ENCODE results near the gene YIPF2. TPM values are rescaled to one million over a fixed set of nuclear protein-coding genes. Genes with fewer than 3 reads are reported as not detected.

Gene YIPF2
- total and polyA plus RNA-seq, 3 donors from 2014 or later = 95.3 to 143 (median 106) TPM

DNA sequence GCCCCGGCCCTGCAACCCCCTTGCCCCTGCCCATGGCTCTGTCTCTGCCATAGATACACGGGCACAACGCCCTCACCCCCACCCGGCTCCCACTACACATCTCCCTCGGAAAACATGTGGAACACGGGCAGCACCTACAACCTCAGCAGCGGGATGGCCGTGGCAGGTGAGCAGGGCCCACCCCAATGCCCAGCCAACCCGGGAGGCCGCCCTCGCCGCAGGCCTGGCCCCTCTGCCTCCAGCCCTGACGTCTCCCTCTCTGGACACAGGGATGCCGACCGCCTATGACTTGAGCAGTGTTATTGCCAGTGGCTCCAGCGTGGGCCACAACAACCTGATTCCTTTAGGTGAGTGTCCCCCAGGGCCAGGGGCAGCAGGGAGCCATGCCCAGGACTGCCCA, 7.7 kb downstream of the YIPF2 start:
- intact Hi-C loops (cut with DNase I; ENCODE audit: low total_unique reads) = loop anchor here (10.0 kb wide), 1 partner anchor 46 kb away; the partner anchor contains the start of gene CARM1
- 90 to 91% methylated on average over 14 to 16 of the region's 16 CpGs for WGBS, 2 donors
- H3K4me3 ChIP-seq = no peak overlapping the region
- TF ChIP-seq, protein P1, sequence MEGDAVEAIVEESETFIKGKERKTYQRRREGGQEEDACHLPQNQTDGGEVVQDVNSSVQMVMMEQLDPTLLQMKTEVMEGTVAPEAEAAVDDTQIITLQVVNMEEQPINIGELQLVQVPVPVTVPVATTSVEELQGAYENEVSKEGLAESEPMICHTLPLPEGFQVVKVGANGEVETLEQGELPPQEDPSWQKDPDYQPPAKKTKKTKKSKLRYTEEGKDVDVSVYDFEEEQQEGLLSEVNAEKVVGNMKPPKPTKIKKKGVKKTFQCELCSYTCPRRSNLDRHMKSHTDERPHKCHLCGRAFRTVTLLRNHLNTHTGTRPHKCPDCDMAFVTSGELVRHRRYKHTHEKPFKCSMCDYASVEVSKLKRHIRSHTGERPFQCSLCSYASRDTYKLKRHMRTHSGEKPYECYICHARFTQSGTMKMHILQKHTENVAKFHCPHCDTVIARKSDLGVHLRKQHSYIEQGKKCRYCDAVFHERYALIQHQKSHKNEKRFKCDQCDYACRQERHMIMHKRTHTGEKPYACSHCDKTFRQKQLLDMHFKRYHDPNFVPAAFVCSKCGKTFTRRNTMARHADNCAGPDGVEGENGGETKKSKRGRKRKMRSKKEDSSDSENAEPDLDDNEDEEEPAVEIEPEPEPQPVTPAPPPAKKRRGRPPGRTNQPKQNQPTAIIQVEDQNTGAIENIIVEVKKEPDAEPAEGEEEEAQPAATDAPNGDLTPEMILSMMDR (IDR thresholded peaks at IDR 0.05) = no peak
- no peak for TF ChIP-seq POLR2A (IDR thresholded peaks at IDR 0.05)
- no peaks in the 10 kb centered on the region for H3K9me3 ChIP-seq
- H3K4me1 ChIP-seq = no peaks in the 10 kb centered on the region
- DNase-seq = no peak
- H3K27me3 ChIP-seq = no peaks in the 10 kb centered on the region
- H3K36me3 ChIP-seq (ENCODE audit: low read depth, missing control alignments) = no peaks in the 10 kb centered on the region
- no peak overlapping the region for H3K27ac ChIP-seq

DNA sequence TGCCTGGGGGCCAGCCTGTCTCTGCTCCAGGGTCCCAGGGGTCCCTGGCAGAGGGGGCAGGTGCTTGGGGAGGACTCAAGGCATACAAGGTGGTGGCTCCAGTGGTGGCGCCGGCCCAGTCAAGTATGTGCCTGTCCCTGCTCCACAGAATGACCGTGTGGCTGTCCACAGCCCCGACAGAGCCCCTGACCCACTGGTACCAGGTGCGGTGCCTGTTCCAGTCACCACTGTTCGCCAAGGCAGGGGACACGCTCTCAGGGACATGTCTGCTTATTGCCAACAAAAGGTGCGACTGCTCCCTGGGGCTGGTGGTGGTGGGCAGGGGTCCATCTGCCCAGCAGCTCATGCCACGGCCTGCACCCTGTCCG, 8.2 kb downstream of the YIPF2 start:
- intact Hi-C loops (cut with DNase I; ENCODE audit: low total_unique reads) = loop anchor here (10.0 kb wide), 1 partner anchor 45 kb away; the partner anchor contains the start of gene CARM1
- H3K27ac ChIP-seq = no peak overlapping the region
- no peaks in the 10 kb centered on the region for H3K36me3 ChIP-seq (ENCODE audit: low read depth, missing control alignments)
- TF ChIP-seq POLR2A (IDR thresholded peaks at IDR 0.05) = no peak
- TF ChIP-seq, protein P1 (IDR thresholded peaks at IDR 0.05) = no peak
- H3K4me1 ChIP-seq = no peaks in the 10 kb centered on the region
- no peak for DNase-seq
- no peaks in the 10 kb centered on the region for H3K27me3 ChIP-seq
- H3K4me3 ChIP-seq = no peak overlapping the region
- 84 to 100% methylated on average over 2 to 10 of the region's 10 CpGs for WGBS, 2 donors
- H3K9me3 ChIP-seq = no peaks in the 10 kb centered on the region

DNA sequence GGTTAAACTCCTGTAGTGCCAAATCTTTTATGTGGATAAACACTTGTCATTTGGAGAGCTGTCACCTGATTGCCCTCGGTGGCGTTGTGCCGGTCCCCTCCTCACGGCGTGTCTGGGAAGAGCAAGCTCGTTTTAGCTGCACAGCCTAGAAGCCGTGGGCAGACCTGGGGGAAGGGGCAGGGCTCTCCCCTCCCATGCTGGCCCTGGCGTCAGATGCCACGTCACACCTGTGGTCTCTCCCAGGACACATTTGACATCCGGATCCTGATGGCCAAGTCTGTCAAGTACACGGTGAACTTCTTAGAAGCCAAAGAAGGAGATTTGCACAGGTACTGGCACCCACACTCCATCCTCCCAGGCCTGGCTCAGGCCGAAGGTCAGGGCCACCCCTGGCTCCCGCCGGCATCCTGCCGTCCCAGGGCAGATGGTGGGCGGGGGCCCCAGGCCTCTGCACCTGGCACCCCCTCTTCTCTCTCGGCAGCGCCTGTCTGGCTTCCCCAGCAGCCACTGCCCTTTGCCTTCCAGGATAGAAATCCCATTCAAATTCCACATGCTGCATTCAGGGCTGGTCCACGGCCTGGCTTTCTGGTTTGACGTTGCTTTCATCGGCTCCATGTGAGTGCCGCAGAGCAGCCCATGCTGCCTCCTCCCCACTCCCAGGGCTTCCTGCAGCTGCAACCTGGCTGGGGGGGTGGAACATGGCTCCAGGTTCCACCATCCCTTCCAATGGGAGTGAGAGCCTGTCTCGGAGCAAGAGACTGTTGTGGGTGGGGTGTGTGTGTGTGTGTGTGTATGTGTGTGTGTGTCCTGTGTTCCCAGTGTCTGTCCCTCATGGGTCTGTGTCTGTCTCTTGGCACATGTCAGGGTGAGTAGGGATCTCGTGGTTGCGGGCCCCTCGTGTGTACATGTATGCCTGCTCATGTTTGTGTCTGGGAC, 8.8 kb downstream of the YIPF2 start:
- 75 to 90% methylated on average over 11 to 26 of the region's 26 CpGs for WGBS, 2 donors
- Histone ChIP-seq H3K27me3 (no peaks in the 10 kb centered on the region), H3K9me3 (no peaks in the 10 kb centered on the region), H3K4me1 (no peaks in the 10 kb centered on the region), H3K36me3 (ENCODE audit: low read depth, missing control alignments) (no peaks in the 10 kb centered on the region), H3K27ac (no peak overlapping the region), H3K4me3 (no peak overlapping the region)
- TF ChIP-seq, protein P1 (IDR thresholded peaks at IDR 0.05) = no peak
- TF ChIP-seq POLR2A (IDR thresholded peaks at IDR 0.05) = no peak
- intact Hi-C loops (cut with DNase I; ENCODE audit: low total_unique reads) = loop anchor here (10.0 kb wide), 1 partner anchor 45 kb away; the partner anchor contains the start of gene CARM1
- DNase-seq = no peak

DNA sequence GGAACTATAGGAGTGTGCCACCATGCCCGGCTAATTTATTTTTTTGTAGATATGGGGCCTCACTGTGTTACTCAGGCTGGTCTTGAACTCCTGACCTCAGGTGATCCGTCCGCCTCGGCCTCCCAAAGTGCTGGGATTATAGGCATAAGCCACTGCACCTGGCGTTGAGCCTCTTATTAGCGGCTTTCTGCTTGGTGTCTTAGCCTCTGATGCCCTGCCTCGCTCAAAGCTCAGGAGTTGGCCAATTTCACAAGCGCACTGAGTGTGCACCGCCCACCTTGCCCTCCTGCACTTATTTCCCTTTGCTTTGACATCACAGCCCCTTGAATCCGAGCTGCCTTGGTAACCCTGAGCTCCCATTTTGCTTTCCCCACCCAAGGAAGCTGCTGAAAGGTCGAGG, 10.1 kb downstream of the YIPF2 start:
- H3K4me3 ChIP-seq = no peak overlapping the region
- 91% methylated on average over 11 of the region's 11 CpGs for WGBS, 2 donors
- no peak overlapping the region for H3K27ac ChIP-seq
- no peaks in the 10 kb centered on the region for H3K9me3 ChIP-seq
- intact Hi-C loops (cut with DNase I; ENCODE audit: low total_unique reads) = no loop called here
- H3K4me1 ChIP-seq = no peaks in the 10 kb centered on the region
- no peak for TF ChIP-seq POLR2A (IDR thresholded peaks at IDR 0.05)
- TF ChIP-seq, protein P1 (IDR thresholded peaks at IDR 0.05) = no peak
- H3K27me3 ChIP-seq = no peaks in the 10 kb centered on the region
- H3K36me3 ChIP-seq (ENCODE audit: low read depth, missing control alignments) = no peaks in the 10 kb centered on the region
- no peak for DNase-seq

Measured in testis (tissue), 3 donors.